Measurements from ENCODE around the gene NES. TPM values are rescaled to one million over a fixed set of nuclear protein-coding genes. Genes with fewer than 3 reads are reported as not detected.

The NES gene
- total and polyA plus RNA-seq, 11 donors: 59.7 to 499 (median 158) TPM

DNA sequence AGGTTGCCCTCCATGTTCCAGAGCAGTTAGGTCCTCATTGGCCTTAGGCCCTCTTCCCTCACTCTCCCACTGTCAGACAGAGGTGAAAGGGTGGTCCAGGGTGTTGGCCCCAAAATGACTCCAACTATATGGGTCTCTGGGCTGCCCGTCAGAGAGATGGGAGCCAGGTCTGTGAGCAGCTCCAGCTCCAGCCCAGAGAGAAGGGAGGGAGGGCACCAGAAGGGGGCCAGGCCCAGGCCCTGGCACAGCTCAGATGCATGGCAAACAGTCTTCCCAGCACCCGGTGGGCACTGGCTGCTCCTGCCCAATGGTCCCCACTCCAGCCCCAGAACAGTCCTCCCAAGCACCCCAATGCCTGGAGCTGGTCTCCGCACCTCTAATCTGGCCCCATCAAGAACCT, 33.1 kb downstream of the NES start:
- 75 to 100% (median 88%) methylated on average over 2 to 3 of the region's 3 CpGs for whole genome bisulfite sequencing, 4 donors
- DNase-seq (no peak), ATAC-seq (no peak)
- Histone ChIP-seq H3K27me3 (peaks cover 20 to 86% (median 66%) of the 10 kb centered on the region in 9 donors), H3K4me1 (peaks cover 0 to 19% (median 13%) of the 10 kb centered on the region in 12 donors), H3K27ac (no peak overlapping the region), H3K9me3 (no peaks in the 10 kb centered on the region), H3K36me3 (no peaks in the 10 kb centered on the region), H3K4me3 (no peak overlapping the region)
- TF ChIP-seq POLR2A (IDR thresholded peaks at IDR 0.05) (no peak), CTCF (IDR thresholded peaks at IDR 0.05) (no peak)
- intact Hi-C loops (cut with DNase I): no loop called here

DNA sequence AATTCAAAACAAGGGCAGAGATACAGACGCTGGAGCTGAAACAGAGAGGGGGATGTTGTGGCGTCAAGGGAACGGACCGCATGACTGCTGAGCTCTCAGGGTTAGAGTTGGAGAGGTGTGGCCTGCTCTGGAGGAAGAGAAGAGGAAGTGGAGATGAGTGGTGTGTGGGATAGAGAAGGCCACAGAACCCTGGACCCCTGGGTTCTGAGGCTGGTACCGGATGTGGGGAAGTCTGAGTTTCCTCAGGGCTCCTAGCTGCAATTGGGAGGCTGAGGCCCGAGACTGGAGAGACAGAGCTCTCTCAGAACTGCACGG, 33.5 kb downstream of the NES start:
- Histone ChIP-seq H3K27me3 (peaks cover 20 to 90% (median 67%) of the 10 kb centered on the region in 9 donors), H3K9me3 (no peaks in the 10 kb centered on the region), H3K27ac (no peak overlapping the region), H3K36me3 (no peaks in the 10 kb centered on the region), H3K4me3 (no peak overlapping the region), H3K4me1 (peaks cover 0 to 19% (median 13%) of the 10 kb centered on the region in 12 donors)
- intact Hi-C loops (cut with DNase I): no loop called here
- no peak for TF ChIP-seq CTCF (IDR thresholded peaks at IDR 0.05)
- TF ChIP-seq POLR2A (IDR thresholded peaks at IDR 0.05): no peak
- no peak for ATAC-seq
- no peak for DNase-seq
- WGBS, 4 donors: 64 to 86% (median 82%) methylated on average over 7 of the region's 7 CpGs

DNA sequence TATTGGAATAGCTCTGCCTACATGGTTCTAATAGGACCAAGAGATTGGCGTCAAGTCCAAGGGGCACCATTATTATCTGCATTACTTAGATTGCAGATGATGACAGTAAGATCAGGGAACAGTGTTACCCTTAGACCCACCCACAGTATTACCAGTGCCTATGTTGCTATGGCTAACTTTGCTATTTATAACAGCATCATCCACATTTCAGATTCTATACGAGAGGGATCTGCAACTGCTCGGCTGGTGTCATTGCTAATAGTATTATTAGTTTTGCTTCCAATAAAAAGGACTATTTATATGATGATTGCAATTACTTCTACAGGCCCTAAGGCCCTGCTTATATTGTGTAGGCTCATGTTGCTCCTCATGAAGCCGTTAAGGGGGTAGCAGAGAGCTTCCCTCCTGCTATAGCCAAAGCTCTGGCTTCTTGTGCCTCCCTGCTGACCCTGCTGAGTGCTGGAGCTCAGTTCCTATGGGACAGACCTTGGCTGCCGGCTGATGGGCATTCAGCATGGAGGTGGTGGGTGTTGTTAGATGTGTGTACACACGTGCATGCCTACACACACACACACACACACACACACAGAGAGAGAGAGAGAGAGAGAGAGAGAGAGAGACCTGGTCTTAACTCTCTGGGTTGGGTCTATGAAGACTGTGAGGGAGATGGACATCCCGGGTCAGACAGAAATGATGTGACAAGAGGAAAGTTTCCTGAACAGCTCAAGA, 34.0 kb downstream of the NES start:
- 59 to 70% (median 68%) methylated on average over 6 to 7 of the region's 7 CpGs for WGBS, 4 donors
- H3K4me3 ChIP-seq: no peak overlapping the region
- DNase-seq (no peak), ATAC-seq (no peak)
- peaks cover 20 to 92% (median 70%) of the 10 kb centered on the region in 9 donors for H3K27me3 ChIP-seq
- TF ChIP-seq CTCF (IDR thresholded peaks at IDR 0.05) (no peak), POLR2A (IDR thresholded peaks at IDR 0.05) (no peak)
- intact Hi-C loops (cut with DNase I): no loop called here
- H3K4me1 ChIP-seq: peaks cover 0 to 19% (median 13%) of the 10 kb centered on the region in 12 donors
- no peaks in the 10 kb centered on the region for H3K9me3 ChIP-seq
- no peaks in the 10 kb centered on the region for H3K36me3 ChIP-seq
- no peak overlapping the region for H3K27ac ChIP-seq

- H3K4me3 ChIP-seq: peak overlapping the region; percentile 14 to 51 (median 46)
- H3K4me1 ChIP-seq: peaks cover 0 to 19% (median 13%) of the 10 kb centered on the region in 12 donors
- ATAC-seq (peak in 1 of 4 donors; percentile 14), DNase-seq (no peak)
- peaks cover 20 to 92% (median 76%) of the 10 kb centered on the region in 9 donors for H3K27me3 ChIP-seq
- no peaks in the 10 kb centered on the region for H3K9me3 ChIP-seq
- TF ChIP-seq CTCF (IDR thresholded peaks at IDR 0.05) (no peak), POLR2A (IDR thresholded peaks at IDR 0.05) (no peak)
- no peaks in the 10 kb centered on the region for H3K36me3 ChIP-seq
- intact Hi-C loops (cut with DNase I): no loop called here
- 16 to 57% (median 33%) methylated on average over 4 to 40 of the region's 40 CpGs for WGBS, 4 donors
- H3K27ac ChIP-seq: no peak overlapping the region
These were observed 34.8 kb downstream of the NES start for GRCh38 chr1:156642265-156643048.

Data from heart left ventricle (tissue), 16 donors.